ENCODE data around the gene GRB2. TPM values are rescaled to one million over a fixed set of nuclear protein-coding genes. Genes with fewer than 3 reads are reported as not detected.

The GRB2 gene
- total and polyA plus RNA-seq, 4 donors, result 51.0 to 198 (median 114) TPM

DNA sequence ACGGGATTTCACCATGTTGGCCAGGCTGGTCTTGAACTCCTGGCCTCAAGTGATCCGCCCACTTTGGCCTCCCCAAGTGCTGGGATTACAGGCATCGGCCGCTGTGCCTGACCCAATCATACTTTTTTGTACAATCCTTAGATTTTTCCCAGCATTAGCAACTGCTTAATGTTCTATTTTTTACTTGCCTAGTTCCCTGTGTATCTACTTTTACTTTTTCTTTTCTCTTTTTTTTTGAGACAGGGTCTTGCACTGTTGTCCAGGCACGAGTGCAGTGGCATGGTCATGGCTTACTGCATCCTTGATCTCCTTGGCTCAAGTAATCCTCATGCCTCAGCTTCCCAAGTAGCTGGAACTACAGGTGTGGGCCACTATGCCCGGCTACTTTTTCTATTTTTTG, 9.5 kb downstream of the GRB2 start:
- no peak overlapping the region for H3K9ac ChIP-seq (ENCODE audit: insufficient read depth in 1 of 2, low read length in 2 of 2)
- TF ChIP-seq, protein P1, sequence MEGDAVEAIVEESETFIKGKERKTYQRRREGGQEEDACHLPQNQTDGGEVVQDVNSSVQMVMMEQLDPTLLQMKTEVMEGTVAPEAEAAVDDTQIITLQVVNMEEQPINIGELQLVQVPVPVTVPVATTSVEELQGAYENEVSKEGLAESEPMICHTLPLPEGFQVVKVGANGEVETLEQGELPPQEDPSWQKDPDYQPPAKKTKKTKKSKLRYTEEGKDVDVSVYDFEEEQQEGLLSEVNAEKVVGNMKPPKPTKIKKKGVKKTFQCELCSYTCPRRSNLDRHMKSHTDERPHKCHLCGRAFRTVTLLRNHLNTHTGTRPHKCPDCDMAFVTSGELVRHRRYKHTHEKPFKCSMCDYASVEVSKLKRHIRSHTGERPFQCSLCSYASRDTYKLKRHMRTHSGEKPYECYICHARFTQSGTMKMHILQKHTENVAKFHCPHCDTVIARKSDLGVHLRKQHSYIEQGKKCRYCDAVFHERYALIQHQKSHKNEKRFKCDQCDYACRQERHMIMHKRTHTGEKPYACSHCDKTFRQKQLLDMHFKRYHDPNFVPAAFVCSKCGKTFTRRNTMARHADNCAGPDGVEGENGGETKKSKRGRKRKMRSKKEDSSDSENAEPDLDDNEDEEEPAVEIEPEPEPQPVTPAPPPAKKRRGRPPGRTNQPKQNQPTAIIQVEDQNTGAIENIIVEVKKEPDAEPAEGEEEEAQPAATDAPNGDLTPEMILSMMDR (IDR thresholded peaks at IDR 0.05; ENCODE audit: control extremely low read depth, extremely low read depth), result no peak
- no peak for ATAC-seq (ENCODE audit: insufficient read depth, low FRiP score)
- H3K27me3 ChIP-seq (ENCODE audit: control insufficient read depth in 3 of 3, insufficient read depth in 3 of 3, low read length in 2 of 3), result no peaks in the 10 kb centered on the region
- WGBS, 2 donors, result 88 to 90% methylated on average over 6 of the region's 6 CpGs
- no peak overlapping the region for H3K4me3 ChIP-seq
- H3K36me3 ChIP-seq (ENCODE audit: control insufficient read depth in 4 of 4, insufficient read depth in 4 of 4, low read length in 4 of 4), result peaks cover 0 to 7% (median 0%) of the 10 kb centered on the region in 4 donors
- no peaks in the 10 kb centered on the region for H3K9me3 ChIP-seq (ENCODE audit: control insufficient read depth in 4 of 4, insufficient read depth in 3 of 4, low read length in 3 of 4)
- DNase-seq, result no peak
- H3K27ac ChIP-seq (ENCODE audit: low read depth in 1 of 2, low read length in 1 of 2), result no peak overlapping the region
- peaks cover 8 to 33% (median 12%) of the 10 kb centered on the region in 5 donors for H3K4me1 ChIP-seq (ENCODE audit: control insufficient read depth in 5 of 5, insufficient read depth in 5 of 5, low read length in 5 of 5)

DNA sequence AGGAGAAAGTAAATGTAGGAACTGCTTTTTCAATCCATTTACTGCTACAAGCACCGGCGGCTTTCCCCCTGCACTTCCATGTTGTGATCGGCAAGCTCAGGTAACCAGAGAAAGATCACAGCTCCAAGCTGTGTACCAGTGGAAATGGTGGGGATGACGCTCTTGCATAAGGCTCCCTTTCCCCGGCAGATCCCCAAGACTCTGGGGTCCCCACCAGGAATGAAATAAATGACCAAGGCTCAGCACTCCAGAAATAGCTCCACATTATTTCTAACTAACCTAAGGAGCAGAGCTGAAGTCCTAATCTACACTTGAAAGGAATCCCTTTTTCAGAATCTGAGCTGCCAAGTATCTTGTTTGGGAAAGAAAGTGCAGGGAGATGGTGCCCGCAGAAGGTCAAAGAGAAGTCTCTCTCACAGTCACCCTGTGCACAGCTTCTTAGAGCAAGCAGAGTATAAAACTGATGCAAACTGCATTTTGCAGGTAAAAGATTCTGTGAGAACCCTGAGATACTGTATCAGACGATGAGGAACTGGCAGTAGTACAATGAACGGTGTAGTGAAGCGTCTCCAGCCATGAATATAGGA, 11.1 kb downstream of the GRB2 start:
- 16 to 20% methylated on average over 9 of the region's 9 CpGs for WGBS, 2 donors
- H3K36me3 ChIP-seq (ENCODE audit: control insufficient read depth in 4 of 4, insufficient read depth in 4 of 4, low read length in 4 of 4), result peaks cover 0 to 7% (median 0%) of the 10 kb centered on the region in 4 donors
- DNase-seq (no peak), ATAC-seq (ENCODE audit: insufficient read depth, low FRiP score) (no peak)
- peak overlapping the region; percentile 59 to 85 for H3K27ac ChIP-seq (ENCODE audit: low read depth in 1 of 2, low read length in 1 of 2)
- TF ChIP-seq, protein P1 (IDR thresholded peaks at IDR 0.05; ENCODE audit: control extremely low read depth, extremely low read depth), result no peak
- no peaks in the 10 kb centered on the region for H3K27me3 ChIP-seq (ENCODE audit: control insufficient read depth in 3 of 3, insufficient read depth in 3 of 3, low read length in 2 of 3)
- no peaks in the 10 kb centered on the region for H3K9me3 ChIP-seq (ENCODE audit: control insufficient read depth in 4 of 4, insufficient read depth in 3 of 4, low read length in 3 of 4)
- peak overlapping the region; percentile 62 for H3K4me3 ChIP-seq
- peaks cover 8 to 37% (median 16%) of the 10 kb centered on the region in 5 donors for H3K4me1 ChIP-seq (ENCODE audit: control insufficient read depth in 5 of 5, insufficient read depth in 5 of 5, low read length in 5 of 5)
- H3K9ac ChIP-seq (ENCODE audit: insufficient read depth in 1 of 2, low read length in 2 of 2), result peak overlapping the region; percentile 56 to 87

DNA sequence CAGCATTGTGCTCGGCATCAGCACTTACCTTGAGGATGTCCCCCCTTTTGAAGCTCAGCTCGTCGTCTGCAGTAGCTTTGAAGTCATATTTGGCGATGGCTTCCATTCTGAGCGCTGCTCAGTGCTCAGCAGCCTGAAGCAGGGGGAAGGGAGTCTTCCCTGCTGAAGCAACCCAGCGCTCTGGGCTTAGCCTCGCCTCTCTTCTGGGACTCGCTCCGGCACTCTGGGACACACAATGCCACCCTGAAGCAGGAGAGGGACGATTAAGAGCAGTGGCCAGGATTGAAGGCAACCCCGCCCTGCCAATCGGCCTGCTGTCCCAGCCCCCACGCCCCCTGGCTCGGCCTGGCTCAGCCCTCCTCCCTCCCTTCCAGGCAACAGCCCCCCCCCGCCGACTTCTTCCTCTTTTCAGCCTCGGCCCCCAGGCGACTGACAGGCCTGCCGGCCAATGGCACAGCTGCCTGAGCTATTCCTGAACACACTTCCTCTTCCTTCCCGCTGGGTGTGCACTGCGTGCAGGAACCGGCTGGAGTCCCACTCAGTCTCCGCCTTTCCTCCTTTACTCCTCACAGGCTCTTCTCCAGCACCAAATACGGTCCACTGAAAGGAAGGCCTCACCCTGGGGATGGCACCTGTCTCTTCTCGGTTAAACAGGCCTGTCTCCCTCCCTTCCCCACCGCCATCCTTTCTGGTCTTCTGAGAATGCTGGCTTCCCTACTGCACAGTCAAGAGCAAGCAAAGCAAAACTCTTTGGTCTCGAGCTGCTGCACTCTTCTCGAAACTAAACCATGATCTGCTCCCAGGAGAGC, 11.8 kb downstream of the GRB2 start:
- Histone ChIP-seq H3K27ac (ENCODE audit: low read depth in 1 of 2, low read length in 1 of 2) (peak overlapping the region; percentile 82 to 85), H3K36me3 (ENCODE audit: control insufficient read depth in 4 of 4, insufficient read depth in 4 of 4, low read length in 4 of 4) (peaks cover 0 to 7% (median under 1%) of the 10 kb centered on the region in 4 donors), H3K27me3 (ENCODE audit: control insufficient read depth in 3 of 3, insufficient read depth in 3 of 3, low read length in 2 of 3) (no peaks in the 10 kb centered on the region), H3K4me1 (ENCODE audit: control insufficient read depth in 5 of 5, insufficient read depth in 5 of 5, low read length in 5 of 5) (peaks cover 8 to 37% (median 17%) of the 10 kb centered on the region in 5 donors), H3K9me3 (ENCODE audit: control insufficient read depth in 4 of 4, insufficient read depth in 3 of 4, low read length in 3 of 4) (no peaks in the 10 kb centered on the region), H3K4me3 (peak overlapping the region; percentile 62), H3K9ac (ENCODE audit: insufficient read depth in 1 of 2, low read length in 2 of 2) (peak overlapping the region; percentile 56 to 97)
- DNase-seq, result peak; percentile 99
- TF ChIP-seq, protein P1 (IDR thresholded peaks at IDR 0.05; ENCODE audit: control extremely low read depth, extremely low read depth), result peak; percentile 5
- peak; percentile 99 for ATAC-seq (ENCODE audit: insufficient read depth, low FRiP score)
- 2% methylated on average over 28 of the region's 28 CpGs for WGBS, 2 donors

Data from lung (tissue), 12 donors.